GM12864 (cell line): Measurements from ENCODE around the gene NCBP1.
"Not testable (repeated sequence)": the region's sequence is repeated elsewhere in the genome, so short reads cannot be mapped to it uniquely, and the experiment has no call there.

Experiments used
- DNase-seq: peaks from one replicate; pipeline ENCODE4 v3.0.0-alpha.2; 2011; ENCODE audit warnings: low read depth
- H3K4me3 ChIP-seq: 2 replicates; pipeline ENCODE4 v1.5.1; 2011; ENCODE audit warnings: mild to moderate bottlenecking, low read depth, low read length, control low read depth
- CTCF ChIP-seq: IDR thresholded peaks from 2 replicates; pipeline ENCODE4 v1.5.1; 2011; ENCODE audit warnings: low read depth, mild to moderate bottlenecking, moderate library complexity, low read length, control low read depth, inconsistent platforms; ENCODE audit errors: missing control alignments

NCBP1 gene

GRCh38 chr9:97695995-97696802 is 62.6 kb downstream of the NCBP1 start:
- H3K4me3 ChIP-seq = peak overlapping the region; percentile 93
- no peak for TF ChIP-seq CTCF
- DNase-seq = no peak

- TF ChIP-seq CTCF = no peak
- peak; percentile 77 for DNase-seq
- peak within 1 kb of the TSS; percentile 93 for H3K4me3 ChIP-seq
These were observed 63.4 kb downstream of the NCBP1 start, which contains the start of gene XPA for GRCh38 chr9:97696803-97697601. TSS of gene XPA (minus strand) at chr9:97697340. CDS start at chr9:97697292, 48 bp downstream.

GRCh38 chr9:97697837-97698236 is 64.2 kb downstream of the NCBP1 start:
- DNase-seq = no peak
- H3K4me3 ChIP-seq = peak overlapping the region; percentile 93; the same call in 1 of the 2 replicates
- TF ChIP-seq CTCF = no peak

GRCh38 chr9:97698865-97699264 is 65.2 kb downstream of the NCBP1 start:
- no peak for TF ChIP-seq CTCF
- DNase-seq = no peak
- H3K4me3 ChIP-seq = no peak overlapping the region

- not testable (repeated sequence) for DNase-seq, H3K4me3 ChIP-seq
These were observed 65.7 kb downstream of the NCBP1 start for GRCh38 chr9:97699281-97699680.

- DNase-seq, H3K4me3 ChIP-seq: not testable (repeated sequence)
These were observed 66.2 kb downstream of the NCBP1 start for GRCh38 chr9:97699824-97700223.

GRCh38 chr9:97703437-97704344 is 70.1 kb downstream of the NCBP1 start:
- no peak overlapping the region for H3K4me3 ChIP-seq
- TF ChIP-seq CTCF = no peak
- DNase-seq = no peak
